GM13977 (cell line): Measurements from ENCODE around the gene DHRSX.

Source experiments
- DNase-seq: peaks from one replicate; pipeline ENCODE4 v3.0.0; 2012; ENCODE audit warnings: low spot score
- in situ Hi-C: fragments of 300-500 bp; cut with MboI; formaldehyde crosslinking; loops from one replicate; pipeline ENCODE4 v1.12.0; 2022; ENCODE audit warnings: low sequenced_read_pairs, low pct_unique_long_range_greater_than_20kb, mixed read lengths, inconsistent platforms; ENCODE audit not compliant: unreplicated experiment
- TF ChIP-seq, protein P1 (sequence below): IDR thresholded peaks from 2 replicates; pipeline ENCODE4 v1.5.1; 2012; ENCODE audit warnings: mild to moderate bottlenecking, control low read depth; ENCODE audit not compliant: insufficient read depth; ENCODE audit errors: extremely low read depth, missing control alignments

DHRSX gene

DNA sequence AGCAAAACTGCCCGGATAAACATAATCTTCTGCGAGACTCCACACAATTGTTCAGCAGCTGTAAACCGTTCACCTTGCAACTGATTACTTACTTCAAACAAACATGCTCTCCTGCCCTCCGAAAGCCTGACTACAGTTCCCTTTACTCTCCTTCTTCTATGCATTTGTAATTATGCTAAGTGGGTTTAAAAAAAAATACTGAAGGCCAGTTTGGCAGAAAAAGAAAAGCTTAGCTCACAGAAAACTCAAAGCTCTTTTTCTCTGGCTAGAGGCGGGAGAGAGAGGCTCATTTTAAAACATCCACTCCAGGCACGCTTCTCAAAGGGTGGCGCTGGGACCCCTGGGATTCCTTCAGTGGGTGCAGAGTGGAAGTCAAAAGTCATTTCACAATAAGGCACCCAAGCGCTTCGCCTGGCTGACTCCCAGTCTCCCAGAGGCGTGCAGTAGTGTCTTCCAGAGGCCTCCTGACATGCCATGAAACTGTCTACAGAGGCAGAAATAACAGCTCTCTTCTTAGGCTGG, 1.9 kb downstream of the DHRSX start:
- in situ Hi-C loops = no loop called here
- peak; percentile 31 for DNase-seq
- TF ChIP-seq, protein P1, sequence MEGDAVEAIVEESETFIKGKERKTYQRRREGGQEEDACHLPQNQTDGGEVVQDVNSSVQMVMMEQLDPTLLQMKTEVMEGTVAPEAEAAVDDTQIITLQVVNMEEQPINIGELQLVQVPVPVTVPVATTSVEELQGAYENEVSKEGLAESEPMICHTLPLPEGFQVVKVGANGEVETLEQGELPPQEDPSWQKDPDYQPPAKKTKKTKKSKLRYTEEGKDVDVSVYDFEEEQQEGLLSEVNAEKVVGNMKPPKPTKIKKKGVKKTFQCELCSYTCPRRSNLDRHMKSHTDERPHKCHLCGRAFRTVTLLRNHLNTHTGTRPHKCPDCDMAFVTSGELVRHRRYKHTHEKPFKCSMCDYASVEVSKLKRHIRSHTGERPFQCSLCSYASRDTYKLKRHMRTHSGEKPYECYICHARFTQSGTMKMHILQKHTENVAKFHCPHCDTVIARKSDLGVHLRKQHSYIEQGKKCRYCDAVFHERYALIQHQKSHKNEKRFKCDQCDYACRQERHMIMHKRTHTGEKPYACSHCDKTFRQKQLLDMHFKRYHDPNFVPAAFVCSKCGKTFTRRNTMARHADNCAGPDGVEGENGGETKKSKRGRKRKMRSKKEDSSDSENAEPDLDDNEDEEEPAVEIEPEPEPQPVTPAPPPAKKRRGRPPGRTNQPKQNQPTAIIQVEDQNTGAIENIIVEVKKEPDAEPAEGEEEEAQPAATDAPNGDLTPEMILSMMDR = no peak

DNA sequence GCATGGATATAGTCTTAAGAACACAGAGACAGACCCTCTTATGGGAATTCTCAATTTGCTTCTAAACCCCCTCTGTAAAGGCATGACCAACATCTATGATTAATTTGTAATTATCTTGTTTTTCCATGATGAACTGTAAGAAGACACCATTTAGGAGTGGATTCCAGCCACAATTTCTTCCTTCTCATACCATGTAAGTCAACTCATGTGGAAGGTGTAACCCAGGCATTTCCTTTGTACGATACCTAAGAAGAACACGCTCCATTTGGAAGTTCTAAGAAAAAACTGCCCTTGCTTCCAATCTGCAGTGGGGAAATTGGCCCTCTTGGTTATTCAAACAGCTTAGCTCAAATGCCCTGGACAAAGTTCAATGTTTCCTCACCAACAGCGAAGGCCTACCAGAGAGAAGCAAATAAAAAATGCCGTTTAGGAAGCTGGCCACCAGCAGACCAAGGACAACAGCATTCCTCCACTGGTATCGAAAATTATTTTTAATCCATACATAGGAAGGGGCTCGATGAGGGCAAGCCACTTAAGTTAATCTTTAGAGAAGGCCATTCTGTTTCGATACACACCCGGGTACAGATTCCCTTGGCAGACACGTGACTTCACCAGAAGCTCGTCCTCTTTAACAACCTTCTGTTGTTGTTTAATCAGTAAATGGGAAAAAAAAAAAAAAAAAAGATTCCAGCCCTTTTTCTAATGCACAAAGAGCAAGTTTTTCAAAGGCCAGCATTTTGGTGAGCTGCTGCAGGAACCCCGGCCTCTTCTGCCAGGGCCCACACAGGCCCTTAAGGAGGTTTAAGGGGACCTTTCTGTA, 2.6 kb downstream of the DHRSX start:
- TF ChIP-seq, protein P1 = no peak
- in situ Hi-C loops = no loop called here
- DNase-seq = no peak

DNA sequence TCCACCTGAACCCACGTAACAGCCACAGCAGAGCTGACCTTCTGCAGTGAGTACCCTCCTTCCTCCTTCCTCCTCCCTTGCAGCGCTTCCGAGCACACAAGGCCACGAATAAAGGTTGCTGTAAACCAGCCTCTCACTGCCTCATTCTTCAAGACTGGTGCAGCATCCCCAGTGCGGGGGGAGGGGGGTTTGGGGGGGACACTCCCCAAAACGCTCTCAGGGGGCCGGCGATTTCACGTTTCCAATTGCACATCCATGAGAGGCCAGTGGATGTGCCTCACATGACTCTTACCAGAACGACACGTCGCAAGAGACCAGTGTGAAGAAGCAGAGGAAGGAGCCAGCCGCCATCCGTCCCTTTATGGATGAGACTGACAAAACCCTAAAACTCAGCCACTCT, 5.2 kb downstream of the DHRSX start:
- in situ Hi-C loops = no loop called here
- DNase-seq = no peak
- TF ChIP-seq, protein P1 = no peak

DNA sequence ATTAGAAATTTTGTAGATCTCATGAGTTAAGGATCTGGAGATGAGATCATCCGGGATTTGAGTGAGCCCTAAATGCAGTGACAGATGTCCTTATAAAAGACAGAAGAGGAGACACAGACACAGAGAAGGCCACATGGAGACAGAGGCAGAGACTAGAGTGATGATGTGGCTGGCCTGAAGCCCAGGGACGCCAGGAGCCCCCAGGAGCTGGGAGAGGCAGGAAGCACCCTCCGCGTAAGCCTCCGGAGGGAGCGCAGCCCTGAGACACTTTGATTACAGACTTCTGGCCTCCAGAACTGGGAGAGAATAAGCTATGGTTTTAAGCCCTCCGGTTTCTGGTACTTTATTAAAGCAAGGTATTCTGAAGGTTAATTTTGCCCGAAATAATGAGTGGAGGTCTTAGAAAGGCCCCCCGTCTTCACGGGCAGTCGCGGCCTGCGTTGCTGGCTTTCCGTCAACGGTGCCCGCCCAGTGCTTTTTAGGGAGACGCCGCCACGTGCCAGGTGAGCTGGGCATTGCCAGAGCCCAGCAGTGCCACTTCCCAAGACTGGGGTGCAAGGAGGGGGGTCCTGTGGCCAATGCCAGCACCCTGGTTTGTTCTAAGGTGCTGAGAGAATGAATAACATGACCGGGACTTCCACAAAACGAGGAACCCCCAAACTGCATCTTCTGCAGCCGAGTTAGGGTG, 8.1 kb downstream of the DHRSX start:
- DNase-seq = no peak
- in situ Hi-C loops = no loop called here
- TF ChIP-seq, protein P1 = no peak

DNA sequence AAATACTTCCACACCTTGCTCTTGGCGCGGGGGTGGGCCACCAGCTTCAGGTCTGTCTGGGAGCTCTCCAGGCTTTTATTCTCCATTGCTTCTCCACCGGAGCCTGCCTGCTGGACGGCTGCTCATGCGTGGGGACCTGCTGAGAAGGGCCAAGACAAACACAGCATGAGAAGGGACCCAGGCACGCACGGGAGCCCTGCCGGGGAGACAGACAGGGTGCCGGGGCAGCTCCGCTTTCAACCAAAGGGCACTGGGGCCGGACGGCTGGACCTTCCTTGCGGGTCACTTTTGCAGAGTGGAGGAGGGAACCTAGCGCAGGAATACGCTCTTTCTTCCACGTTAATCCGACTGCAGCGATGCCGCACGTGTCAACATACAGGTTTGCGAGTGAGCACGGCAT, 10.1 kb downstream of the DHRSX start:
- in situ Hi-C loops = no loop called here
- TF ChIP-seq, protein P1 = no peak
- DNase-seq = peak; percentile 18

DNA sequence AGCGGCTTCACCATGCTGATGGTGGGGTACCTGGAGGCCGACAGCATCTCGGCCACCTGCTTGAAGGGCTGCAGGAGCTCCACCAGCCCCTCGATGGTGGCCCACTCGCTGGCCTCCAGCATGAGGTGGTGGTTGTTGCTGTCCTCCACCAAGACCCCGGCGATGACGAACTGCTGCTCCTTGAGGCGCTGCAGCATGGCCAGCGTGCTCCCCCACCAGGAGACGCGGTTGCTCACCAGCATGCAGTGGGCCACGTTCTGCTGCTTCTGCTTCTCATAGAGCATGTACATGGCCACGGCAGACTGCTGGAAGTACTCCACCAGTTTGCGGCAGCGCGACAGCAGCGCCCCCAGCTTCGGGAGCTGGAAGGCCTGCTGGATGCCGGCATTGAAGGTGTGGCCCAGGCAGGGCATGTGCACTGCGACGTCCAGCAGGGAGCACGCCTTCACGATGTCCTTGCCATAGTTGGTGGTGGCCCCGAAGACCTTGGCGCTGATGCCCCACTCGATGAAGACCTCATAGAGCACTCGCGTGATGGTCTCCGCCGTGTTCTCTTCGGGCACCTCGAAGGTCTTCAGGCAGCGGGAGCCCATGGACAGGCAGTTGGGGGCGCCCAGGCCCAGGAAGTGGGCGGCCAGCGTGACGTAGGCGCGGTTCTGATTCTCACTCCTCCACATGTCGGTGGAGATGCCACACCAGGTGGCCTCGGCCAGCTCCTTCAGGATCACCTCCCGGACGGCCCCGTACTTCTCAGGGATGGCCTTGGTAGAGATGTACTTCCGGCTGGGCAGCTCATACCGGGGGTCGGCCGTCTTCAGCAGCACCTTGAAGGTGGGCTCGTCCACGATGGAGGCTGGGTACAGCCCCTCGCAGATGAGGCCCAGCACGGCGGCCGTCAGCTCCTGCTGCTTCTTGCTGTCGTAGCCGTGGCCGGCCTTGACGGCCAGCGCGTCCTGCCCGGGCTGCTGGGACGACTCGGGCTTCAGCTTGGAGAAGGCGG, 11.0 kb downstream of the DHRSX start:
- peak; percentile 30 for DNase-seq
- TF ChIP-seq, protein P1 = no peak
- in situ Hi-C loops = no loop called here
